Activated CD4-positive, alpha-beta memory T cell treated with anti-CD3 and anti-CD28 coated beads, Interleukin-2, amount 10 ng/mL, durations not matched to agents 7 days and 5 days (primary cell): Measurements from ENCODE around the gene PPP2R2B. TPM values are rescaled to one million over a fixed set of nuclear protein-coding genes. Genes with fewer than 3 reads are reported as not detected.

Experiments used
- CTCF ChIA-PET: fragments of 350-600 bp; sonication (Branson Sonifier 250); formaldehyde crosslinking; loops from one replicate; lab custom pipeline; 2021; ENCODE audit warnings: antibody characterized with exemption, inconsistent platforms; lab: Charles Lee
- POLR2A ChIA-PET: fragments of 350-600 bp; sonication (Branson Sonifier 250); formaldehyde crosslinking; loops from one replicate; lab custom pipeline; 2021; ENCODE audit warnings: antibody characterized with exemption; lab: Charles Lee
- DNase-seq: peaks from one replicate; pipeline ENCODE4 v3.0.0-alpha.2; 2020
- H3K27ac Mint-ChIP-seq: one replicate; pipeline ENCODE4 v1.8.0; 2021; ENCODE audit warnings: mild to moderate bottlenecking, mixed read lengths
- H3K27me3 Mint-ChIP-seq: one replicate; pipeline ENCODE4 v1.8.0; 2021; ENCODE audit warnings: mixed read lengths
- H3K36me3 Mint-ChIP-seq: one replicate; pipeline ENCODE4 v1.8.0; 2021; ENCODE audit warnings: low read depth, mixed read lengths
- H3K4me1 Mint-ChIP-seq: one replicate; pipeline ENCODE4 v1.8.0; 2021; ENCODE audit warnings: mixed read lengths
- H3K4me3 Mint-ChIP-seq: one replicate; pipeline ENCODE4 v1.8.0; 2021; ENCODE audit warnings: mild to moderate bottlenecking, mixed read lengths
- H3K9me3 Mint-ChIP-seq: one replicate; pipeline ENCODE4 v1.8.0; 2021; ENCODE audit warnings: mixed read lengths
- total RNA-seq, 2 experiments: library from RNA; stranded (reverse); gene quantifications; one replicate each; pipeline ENCODE4 v1.2.3, GENCODE V29; 2021

The PPP2R2B gene
- total RNA-seq, 2 experiments from 2014 or later, result 2.7 to 3.1 TPM

- no peaks in the 10 kb centered on the region for H3K36me3 Mint-ChIP-seq
- peak; percentile 78 for DNase-seq
- no peaks in the 10 kb centered on the region for H3K9me3 Mint-ChIP-seq
- POLR2A ChIA-PET, result interaction anchor here (1.0 kb wide), 1 partner anchor 12 kb away, joined by 6 read pairs; no protein-coding TSS in a partner anchor
- H3K4me1 Mint-ChIP-seq, result peaks cover 11% of the 10 kb centered on the region
- H3K4me3 Mint-ChIP-seq, result no peak overlapping the region
- H3K27me3 Mint-ChIP-seq, result peaks cover under 1% of the 10 kb centered on the region
- no peak overlapping the region for H3K27ac Mint-ChIP-seq
- CTCF ChIA-PET, result interaction anchor here (0.5 to 3.7 kb wide), 25 partner anchors 9 to 659 kb away, joined by 3 to 32 read pairs (median 3); partner anchors contain the start of gene PPP2R2B
These were observed 345.2 kb downstream of the PPP2R2B start for GRCh38 chr5:146533260-146533857.
